GM19193 (cell line): Measurements from ENCODE around the gene TSSK3.
A peak's percentile ranks its signal among the peaks of the same experiment; 100 is the strongest.

Experiments
- POLR2A ChIP-seq: IDR thresholded peaks from 4 replicates; pipeline ENCODE4 v1.6.1; 2011; ENCODE audit not compliant: insufficient read depth, insufficient read length; ENCODE audit errors: extremely low read depth

The TSSK3 gene

GRCh38 chr1:32335535-32335789 is 26.9 kb upstream of the TSSK3 start:
- no peak for TF ChIP-seq POLR2A

GRCh38 chr1:32335790-32336590 is 26.3 kb upstream of the TSSK3 start, which contains the start of gene MARCKSL1:
TSS of gene MARCKSL1 (minus strand) at chr1:32336233. CDS start at chr1:32336033, 200 bp downstream.
- TF ChIP-seq POLR2A, result peak; percentile 99

GRCh38 chr1:32336591-32336932 is 25.8 kb upstream of the TSSK3 start:
- no peak for TF ChIP-seq POLR2A

DNA sequence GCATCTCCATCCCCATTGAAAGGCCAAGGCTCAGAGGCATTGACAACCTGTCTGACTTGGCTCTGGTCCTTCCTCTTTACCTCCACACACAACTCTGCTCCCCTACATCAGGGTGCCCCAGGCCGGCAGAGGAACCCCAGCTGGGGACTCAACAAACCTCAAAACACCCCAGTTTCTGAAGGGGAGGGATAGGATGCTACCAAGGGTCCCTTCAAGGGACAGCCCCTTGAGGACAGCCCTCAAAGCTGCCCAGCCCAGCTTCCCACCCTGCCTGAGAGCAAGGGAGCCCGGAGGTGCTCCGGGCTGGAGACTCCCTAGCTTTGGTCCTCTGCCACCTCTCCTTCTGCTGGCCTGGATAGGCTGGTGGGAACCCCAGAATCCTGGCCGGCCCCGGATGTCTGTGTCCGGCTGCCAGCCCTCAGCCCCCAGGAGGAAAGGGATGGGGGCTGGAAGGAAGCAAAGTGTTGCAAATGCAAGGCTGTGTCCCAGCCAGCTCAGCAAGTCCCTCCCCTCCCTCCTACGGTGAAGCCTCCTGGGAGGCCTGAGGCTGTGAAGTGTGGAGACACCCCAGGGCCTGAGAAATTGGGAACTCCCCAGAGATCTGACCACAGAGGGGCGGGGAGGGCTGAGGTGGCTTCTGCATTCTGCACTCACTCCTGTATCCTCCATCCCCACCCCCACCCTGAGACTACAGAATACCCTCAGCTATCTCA is 25.2 kb upstream of the TSSK3 start:
- no peak for TF ChIP-seq POLR2A

DNA sequence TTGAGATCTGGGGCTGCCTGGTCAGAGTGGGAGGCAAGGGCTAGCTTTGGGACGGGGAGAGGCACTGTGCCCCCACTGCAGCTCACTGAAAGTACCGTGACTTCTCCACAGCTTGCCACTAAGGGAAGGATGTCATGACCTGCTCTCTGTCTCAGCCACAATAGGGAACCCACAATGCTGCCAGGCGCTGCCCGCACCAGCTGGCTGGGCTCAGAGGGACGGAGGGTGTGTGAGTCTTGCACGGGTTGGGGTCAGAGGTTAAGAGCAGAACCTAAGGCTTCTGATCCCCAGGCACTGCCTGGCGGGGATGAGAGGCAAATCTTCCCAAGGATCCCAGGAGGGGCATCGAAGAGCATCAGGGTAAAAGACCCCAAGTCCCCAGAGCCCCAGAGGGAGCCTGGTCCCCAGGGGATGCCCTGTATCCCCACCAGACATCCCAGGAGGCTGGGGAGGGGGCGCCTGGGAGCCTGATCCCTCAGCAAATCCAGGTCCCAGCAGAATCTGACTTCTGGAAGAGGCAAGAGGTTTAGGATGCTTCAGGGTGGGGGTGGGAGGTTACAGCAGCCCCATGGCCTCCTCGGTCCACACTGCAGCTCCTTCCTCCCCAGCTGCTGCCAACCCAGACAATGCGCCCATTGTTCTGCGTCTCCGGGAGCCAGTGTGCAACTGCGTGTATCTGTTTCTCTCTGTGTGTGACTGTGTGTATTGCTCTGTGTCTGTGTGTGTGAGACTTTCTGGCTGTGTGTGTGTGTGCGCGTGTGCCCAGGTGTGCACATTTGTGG is 24.3 kb upstream of the TSSK3 start:
- TF ChIP-seq POLR2A, result no peak

DNA sequence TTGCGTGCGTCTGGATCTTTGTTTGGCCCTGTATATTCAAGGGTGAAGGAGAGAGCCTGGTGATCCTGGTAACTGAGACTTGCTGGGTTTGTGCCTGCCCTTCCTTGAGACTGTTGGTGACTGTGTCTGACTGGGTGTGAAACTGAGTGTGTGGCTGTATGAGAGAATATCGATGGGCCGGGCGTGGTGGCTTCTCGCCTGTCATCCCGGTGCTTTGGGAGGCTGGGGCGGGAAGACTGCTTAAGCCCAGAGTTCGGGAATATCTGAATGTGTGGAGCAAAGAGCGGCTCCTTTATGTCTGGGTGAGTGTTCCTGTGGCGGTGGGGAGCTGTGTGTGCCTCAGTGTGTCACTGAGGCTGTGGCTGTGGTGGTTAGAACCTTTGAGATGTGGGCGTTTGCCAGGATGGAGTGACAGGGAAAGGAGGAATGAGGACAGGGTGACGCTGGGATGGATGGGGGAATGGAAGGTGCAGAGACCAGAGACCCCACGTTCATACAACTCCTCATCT is 23.6 kb upstream of the TSSK3 start:
- no peak for TF ChIP-seq POLR2A

DNA sequence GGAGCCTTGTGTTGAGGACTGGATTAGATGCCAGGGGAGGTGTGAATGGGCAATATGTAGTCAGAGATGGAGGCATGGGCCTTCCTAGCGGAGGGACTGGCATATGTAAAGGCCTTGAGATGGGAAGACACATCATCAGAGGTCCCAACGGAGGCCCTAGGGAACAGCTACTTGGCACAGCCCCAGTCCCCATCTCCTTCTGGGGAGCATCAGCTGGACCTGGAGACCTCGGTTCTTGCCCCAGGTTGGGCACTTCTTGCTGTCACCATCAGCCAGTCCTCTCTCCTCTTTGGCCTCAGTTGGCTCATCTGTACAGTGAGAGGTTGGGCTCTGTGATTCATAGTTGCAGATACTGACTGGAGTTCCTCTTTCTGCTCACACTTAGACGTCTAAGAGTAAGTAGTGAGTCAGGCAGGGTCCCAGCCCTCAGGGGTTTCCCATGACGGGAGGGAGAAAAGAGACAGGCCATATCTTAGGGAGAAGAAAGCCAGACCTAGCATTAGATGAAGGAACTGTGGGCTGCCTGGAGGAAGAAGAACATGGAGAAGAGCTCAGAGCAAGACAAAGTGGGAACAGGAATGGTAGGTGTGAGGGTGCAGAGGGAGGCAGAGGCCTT is 22.9 kb upstream of the TSSK3 start:
- TF ChIP-seq POLR2A, result no peak

DNA sequence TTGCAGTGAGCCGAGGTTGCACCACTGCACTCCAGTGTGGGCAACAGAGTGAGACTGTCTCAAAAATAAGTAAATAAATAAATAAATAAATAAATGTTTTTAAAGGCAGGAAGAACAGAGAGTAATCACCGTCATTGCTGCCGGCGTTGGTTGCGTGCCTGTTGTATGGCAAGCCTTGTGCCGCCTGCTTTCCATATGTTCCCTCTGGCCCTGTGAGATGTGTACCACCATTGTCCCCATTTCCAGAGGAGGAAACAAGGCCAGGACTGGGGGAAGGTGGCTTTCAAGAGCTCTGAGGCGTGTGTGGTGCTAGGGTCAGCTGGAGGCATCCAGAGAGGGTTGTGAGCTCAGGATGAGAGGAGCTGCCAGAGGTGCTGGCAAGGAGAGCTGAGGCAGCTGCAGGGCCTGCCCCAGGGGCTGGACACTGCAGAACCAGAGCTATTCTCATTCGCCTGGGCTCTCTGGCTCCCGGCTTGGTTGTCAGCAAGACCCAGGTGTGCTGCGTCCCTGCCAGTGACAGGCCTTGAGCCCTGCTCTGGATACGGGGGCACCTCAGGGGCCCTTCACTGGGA is 21.1 kb upstream of the TSSK3 start:
- TF ChIP-seq POLR2A, result no peak

GRCh38 chr1:32341971-32342370 is 20.4 kb upstream of the TSSK3 start:
- TF ChIP-seq POLR2A, result no peak

- no peak for TF ChIP-seq POLR2A
Measured at GRCh38 chr1:32342704-32343103, 19.6 kb upstream of the TSSK3 start.

DNA sequence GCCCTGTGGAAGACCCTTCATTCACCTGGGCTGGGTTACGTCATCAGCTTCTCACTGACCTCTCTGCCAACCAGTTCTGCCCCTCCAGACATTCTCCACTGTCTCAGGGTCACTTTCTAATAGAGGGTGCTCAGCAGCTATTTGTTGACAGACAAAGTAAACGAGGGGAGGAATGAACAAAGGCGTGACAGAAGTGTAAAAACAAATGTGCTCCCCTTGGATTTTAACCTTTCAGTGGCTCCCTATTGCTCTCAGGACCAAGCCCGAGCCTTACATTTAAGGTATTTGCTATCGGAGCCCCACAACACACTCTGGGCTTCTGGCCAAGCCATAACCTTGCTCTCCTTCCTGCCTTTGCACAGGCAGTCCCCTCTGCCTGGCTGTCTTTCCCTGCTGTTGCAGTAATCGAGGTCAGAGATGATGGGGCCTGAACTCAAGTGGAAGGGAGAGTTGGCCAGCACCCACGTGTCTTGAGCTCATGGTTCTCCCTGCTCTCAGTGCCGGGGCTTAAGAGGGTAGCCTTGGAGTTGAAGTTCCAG is 17.0 kb upstream of the TSSK3 start:
- TF ChIP-seq POLR2A, result no peak

DNA sequence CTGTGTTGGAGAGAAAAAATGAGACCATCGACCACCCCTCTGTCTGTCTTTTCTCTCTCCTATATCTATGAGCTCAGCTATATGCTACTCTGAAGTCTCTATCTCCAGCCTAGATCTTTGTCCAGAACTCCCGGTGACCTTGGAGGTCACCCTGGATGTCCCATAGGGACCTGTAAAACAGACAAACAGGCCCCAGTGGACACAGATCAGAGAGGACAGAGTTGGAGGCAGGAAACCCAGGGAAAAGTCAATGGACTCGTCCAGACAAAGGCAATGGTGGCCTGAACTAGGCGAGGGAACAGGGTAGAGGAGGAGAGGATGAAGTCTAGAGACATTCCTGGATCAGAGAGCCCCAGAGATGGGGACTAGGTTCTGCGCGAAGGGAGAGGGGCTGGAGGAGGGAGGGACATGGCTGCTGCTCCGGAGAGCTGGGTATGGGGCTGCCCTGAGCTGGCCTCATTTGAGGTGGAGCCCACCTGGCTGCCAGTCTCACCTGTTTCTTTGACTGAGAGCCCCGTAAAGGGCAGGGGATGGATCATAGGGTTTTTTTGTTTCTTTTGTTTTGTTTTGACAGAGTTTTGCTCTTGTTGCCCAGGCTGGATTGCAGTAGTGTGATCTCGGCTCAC is 15.7 kb upstream of the TSSK3 start:
- TF ChIP-seq POLR2A, result no peak

- TF ChIP-seq POLR2A, result no peak
Measured at GRCh38 chr1:32349211-32349708, 13.1 kb upstream of the TSSK3 start.

- TF ChIP-seq POLR2A, result peak; percentile 54
Measured at GRCh38 chr1:32350785-32351398, 11.4 kb upstream of the TSSK3 start.
